ENCODE measurements around the gene AGO3. TPM values are rescaled to one million over a fixed set of nuclear protein-coding genes. Genes with fewer than 3 reads are reported as not detected.
"Not testable (repeated sequence)": the region's sequence is repeated elsewhere in the genome, so short reads cannot be mapped to it uniquely, and the experiment has no call there.

Gene AGO3
- total and polyA plus RNA-seq, 5 donors, result 3.8 to 24.1 (median 19.6) TPM

DNA sequence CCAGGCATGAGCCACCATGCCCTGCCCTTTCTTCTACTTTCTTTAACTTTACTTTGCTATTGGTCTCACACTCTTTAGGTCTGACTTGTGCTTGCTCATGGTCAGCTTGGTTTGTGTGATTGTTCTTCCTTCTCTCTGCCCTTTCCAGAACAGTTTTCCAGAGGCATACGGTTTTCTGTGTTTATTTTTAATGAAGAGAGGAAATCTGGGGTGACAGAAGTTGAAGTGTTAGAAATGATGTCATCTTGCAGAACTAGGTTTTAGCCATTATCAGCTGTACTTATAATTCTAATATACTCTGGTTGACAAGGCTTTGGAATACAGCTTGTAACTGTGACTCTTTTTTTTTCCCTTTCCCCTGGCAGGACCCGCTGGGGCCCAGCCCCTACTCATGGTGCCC is 14.4 kb downstream of the AGO3 start:
- Histone ChIP-seq H3K27ac (ENCODE audit: low read length) (no peak overlapping the region), H3K9me3 (ENCODE audit: control insufficient read depth, low read length) (no peaks in the 10 kb centered on the region), H3K4me1 (ENCODE audit: control insufficient read depth, insufficient read depth, low read length) (peaks cover 3% of the 10 kb centered on the region), H3K4me3 (ENCODE audit: low read length) (no peak overlapping the region), H3K27me3 (ENCODE audit: control insufficient read depth, insufficient read depth) (no peaks in the 10 kb centered on the region)
- WGBS, result 32% methylated on average over 2 of the region's 2 CpGs
- no peak for DNase-seq
- ATAC-seq, result no peak
- intact Hi-C loops (cut with DNase I), result no loop called here

DNA sequence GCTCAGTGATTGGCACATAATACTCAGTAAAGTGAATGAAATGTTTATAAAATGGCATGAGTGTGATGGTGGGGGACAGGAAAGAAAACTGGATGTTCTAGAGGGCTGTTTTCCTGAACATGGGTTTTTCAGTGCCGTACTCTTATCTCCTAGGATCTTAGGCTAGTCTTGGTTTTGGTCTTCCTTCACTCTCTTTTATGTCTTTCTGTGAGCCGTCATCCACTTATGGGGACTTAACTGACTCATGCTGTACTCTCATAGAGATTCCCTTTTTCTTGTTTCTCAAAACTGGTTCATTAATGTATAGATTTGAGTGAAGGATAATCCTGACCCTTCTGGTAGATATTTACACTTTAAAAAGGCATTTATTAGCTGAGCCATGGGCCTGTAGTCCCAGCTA is 16.6 kb downstream of the AGO3 start:
- peaks cover 1% of the 10 kb centered on the region for H3K4me1 ChIP-seq (ENCODE audit: control insufficient read depth, insufficient read depth, low read length)
- WGBS, result 91% methylated on average over 2 of the region's 2 CpGs
- intact Hi-C loops (cut with DNase I), result no loop called here
- no peaks in the 10 kb centered on the region for H3K27me3 ChIP-seq (ENCODE audit: control insufficient read depth, insufficient read depth)
- H3K27ac ChIP-seq (ENCODE audit: low read length), result no peak overlapping the region
- no peak for ATAC-seq
- no peak overlapping the region for H3K4me3 ChIP-seq (ENCODE audit: low read length)
- H3K9me3 ChIP-seq (ENCODE audit: control insufficient read depth, low read length), result no peaks in the 10 kb centered on the region
- DNase-seq, result no peak

DNA sequence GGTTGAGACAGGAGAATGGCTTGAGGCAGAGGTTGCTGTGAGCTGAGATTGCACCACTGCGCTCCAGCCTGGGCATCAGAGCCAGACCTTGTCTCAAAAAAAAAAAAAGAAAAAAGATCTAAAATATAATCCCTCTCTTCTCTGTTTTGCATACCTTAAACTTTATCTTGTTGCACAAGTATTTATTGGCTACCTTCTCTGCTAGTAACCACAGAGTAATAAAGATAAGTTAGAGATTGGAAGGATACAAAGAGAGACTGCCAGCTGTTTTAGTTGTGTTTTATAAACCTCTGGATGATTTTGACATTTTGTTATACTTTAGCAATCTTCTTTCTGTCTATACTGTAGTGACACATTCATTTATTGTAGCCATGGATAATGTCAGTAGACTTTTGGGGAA is 27.7 kb downstream of the AGO3 start:
- no peak for DNase-seq
- WGBS, result 97% methylated on average over 1 of the region's 1 CpG
- Histone ChIP-seq H3K9me3 (ENCODE audit: control insufficient read depth, low read length) (no peaks in the 10 kb centered on the region), H3K4me3 (ENCODE audit: low read length) (no peak overlapping the region), H3K27me3 (ENCODE audit: control insufficient read depth, insufficient read depth) (no peaks in the 10 kb centered on the region), H3K4me1 (ENCODE audit: control insufficient read depth, insufficient read depth, low read length) (no peaks in the 10 kb centered on the region), H3K27ac (ENCODE audit: low read length) (no peak overlapping the region)
- intact Hi-C loops (cut with DNase I), result no loop called here
- ATAC-seq, result no peak

DNA sequence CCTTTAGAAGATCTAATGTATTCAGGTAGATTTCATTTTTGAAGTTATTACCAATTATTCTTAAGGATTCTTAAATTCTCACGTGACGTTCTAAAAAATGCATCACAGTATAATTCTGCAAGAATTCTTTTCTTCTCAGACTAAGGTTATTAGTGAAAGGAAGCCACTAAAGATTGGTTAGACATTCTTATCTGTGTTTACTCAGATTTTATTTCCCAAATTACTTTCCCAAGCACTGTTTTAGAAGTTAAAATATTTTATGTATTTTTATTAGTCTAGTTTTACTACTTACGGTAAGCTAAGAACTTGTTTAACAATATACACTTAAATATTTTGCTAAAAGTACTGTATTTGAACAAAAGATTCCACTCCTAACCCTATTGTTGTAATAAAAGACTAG is 28.4 kb downstream of the AGO3 start:
- Histone ChIP-seq H3K4me3 (ENCODE audit: low read length) (no peak overlapping the region), H3K27me3 (ENCODE audit: control insufficient read depth, insufficient read depth) (no peaks in the 10 kb centered on the region), H3K27ac (ENCODE audit: low read length) (no peak overlapping the region), H3K9me3 (ENCODE audit: control insufficient read depth, low read length) (no peaks in the 10 kb centered on the region), H3K4me1 (ENCODE audit: control insufficient read depth, insufficient read depth, low read length) (no peaks in the 10 kb centered on the region)
- intact Hi-C loops (cut with DNase I), result no loop called here
- DNase-seq (no peak), ATAC-seq (no peak)
- 75% methylated on average over 3 of the region's 3 CpGs for WGBS

DNA sequence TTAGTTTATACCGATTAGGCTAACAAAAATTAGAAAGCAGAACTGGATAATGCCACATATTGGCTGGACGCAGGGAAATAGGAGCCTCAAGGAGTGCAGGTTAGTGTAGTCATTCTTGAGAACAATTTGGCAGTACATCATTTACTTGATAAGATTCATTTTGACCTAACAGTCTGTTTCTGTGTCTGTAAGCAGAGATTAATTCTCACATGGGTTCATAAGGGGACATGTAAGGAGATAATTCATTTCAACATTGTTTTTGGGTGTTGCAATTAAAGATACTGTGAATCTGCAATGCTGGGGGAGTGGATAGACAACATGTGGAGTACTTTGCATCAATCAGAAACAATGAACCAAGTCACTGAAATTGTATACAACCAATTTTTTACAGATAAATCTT is 32.0 kb downstream of the AGO3 start:
- WGBS, result 73% methylated on average over 2 of the region's 2 CpGs
- no peak overlapping the region for H3K4me3 ChIP-seq (ENCODE audit: low read length)
- no peaks in the 10 kb centered on the region for H3K27me3 ChIP-seq (ENCODE audit: control insufficient read depth, insufficient read depth)
- H3K9me3 ChIP-seq (ENCODE audit: control insufficient read depth, low read length), result no peaks in the 10 kb centered on the region
- no peak overlapping the region for H3K27ac ChIP-seq (ENCODE audit: low read length)
- intact Hi-C loops (cut with DNase I), result no loop called here
- DNase-seq (no peak), ATAC-seq (no peak)
- no peaks in the 10 kb centered on the region for H3K4me1 ChIP-seq (ENCODE audit: control insufficient read depth, insufficient read depth, low read length)

DNA sequence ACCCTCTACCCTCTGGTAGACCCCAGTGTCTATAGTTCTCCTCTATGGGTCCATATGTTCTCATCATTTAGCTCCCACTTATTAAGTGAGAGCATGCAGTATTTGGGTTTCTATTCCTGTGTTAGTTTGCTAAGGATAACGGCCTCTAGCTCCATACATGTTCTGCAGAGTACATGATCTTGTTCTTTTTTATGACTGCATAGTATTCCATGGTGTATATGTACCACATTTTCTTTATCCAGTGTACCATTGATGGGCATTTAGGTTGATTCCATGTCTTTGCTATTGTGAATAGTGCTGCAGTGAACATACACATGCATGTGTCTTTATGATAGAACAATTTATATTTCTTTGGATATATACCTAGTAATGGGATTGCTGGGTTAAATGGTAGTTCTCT is 33.4 kb downstream of the AGO3 start:
- ATAC-seq; intact Hi-C loops (cut with DNase I); H3K4me3 ChIP-seq (ENCODE audit: low read length); H3K9me3 ChIP-seq (ENCODE audit: control insufficient read depth, low read length); H3K27ac ChIP-seq (ENCODE audit: low read length); DNase-seq; H3K4me1 ChIP-seq (ENCODE audit: control insufficient read depth, insufficient read depth, low read length); H3K27me3 ChIP-seq (ENCODE audit: control insufficient read depth, insufficient read depth): not testable (repeated sequence)
- 99% methylated on average over 1 of the region's 1 CpG for WGBS

DNA sequence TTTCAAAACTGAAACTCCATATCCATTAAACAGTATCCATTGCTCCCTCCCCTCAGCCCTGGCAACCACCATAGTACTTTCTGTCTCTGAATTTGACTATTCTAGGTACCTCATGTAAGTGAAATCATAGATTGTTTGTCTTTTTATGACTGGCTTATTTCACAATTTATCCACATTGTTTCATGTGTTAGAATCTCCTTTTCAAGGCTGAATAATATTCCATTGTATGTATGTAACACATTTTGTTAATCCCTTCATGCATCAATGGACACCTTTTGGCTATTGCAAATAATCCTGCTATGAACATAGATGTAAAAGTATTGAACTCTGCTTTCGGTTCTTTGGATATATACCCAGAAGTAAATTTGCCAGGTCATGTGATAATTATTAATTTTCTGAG is 37.5 kb downstream of the AGO3 start:
- Histone ChIP-seq H3K4me1 (ENCODE audit: control insufficient read depth, insufficient read depth, low read length) (no peaks in the 10 kb centered on the region), H3K27me3 (ENCODE audit: control insufficient read depth, insufficient read depth) (no peaks in the 10 kb centered on the region), H3K9me3 (ENCODE audit: control insufficient read depth, low read length) (no peaks in the 10 kb centered on the region), H3K4me3 (ENCODE audit: low read length) (no peak overlapping the region), H3K27ac (ENCODE audit: low read length) (no peak overlapping the region)
- WGBS, result 100% methylated on average over 1 of the region's 1 CpG
- intact Hi-C loops (cut with DNase I), result no loop called here
- no peak for DNase-seq
- no peak for ATAC-seq

DNA sequence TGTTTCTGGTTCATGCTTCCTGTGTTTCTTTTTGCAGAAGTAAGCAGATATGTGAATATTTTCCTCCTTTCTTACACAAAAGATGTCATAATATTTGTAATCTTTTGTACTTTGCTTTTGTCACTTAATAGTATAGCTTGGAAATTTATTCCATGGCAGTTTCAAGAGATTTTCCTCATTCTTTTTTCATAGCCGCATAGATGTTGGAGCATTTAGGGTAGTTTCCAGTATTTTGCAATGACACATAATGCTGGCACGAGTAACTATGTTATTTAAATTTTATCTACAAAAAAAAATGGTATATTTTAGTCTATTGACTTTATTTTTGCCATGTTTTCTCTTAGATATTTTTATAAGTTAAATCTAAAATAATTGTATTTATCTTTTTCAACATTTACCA is 40.7 kb downstream of the AGO3 start:
- no peak overlapping the region for H3K27ac ChIP-seq (ENCODE audit: low read length)
- no peaks in the 10 kb centered on the region for H3K9me3 ChIP-seq (ENCODE audit: control insufficient read depth, low read length)
- H3K27me3 ChIP-seq (ENCODE audit: control insufficient read depth, insufficient read depth), result no peaks in the 10 kb centered on the region
- intact Hi-C loops (cut with DNase I), result no loop called here
- 92% methylated on average over 2 of the region's 2 CpGs for WGBS
- DNase-seq (no peak), ATAC-seq (no peak)
- H3K4me3 ChIP-seq (ENCODE audit: low read length), result no peak overlapping the region
- no peaks in the 10 kb centered on the region for H3K4me1 ChIP-seq (ENCODE audit: control insufficient read depth, insufficient read depth, low read length)

DNA sequence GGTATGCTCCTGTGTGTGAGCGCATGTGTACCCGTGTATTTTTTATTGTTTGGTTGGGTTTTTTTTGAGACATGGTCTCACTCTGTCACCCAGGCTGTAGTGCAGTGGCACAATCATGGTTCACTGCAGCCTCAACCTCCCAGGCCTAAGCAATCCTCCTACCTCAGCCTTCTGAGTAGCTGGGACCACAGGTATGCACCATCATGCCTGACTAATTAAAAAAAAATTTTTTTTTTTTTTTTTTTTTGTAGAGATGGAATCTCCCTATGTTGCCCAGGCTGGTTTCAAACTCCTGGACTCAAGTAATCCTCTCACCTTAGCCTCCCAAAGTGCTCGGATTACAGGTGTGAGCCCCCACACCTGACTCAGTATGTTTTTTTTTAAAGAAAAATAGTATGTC is 41.7 kb downstream of the AGO3 start:
- H3K27me3 ChIP-seq (ENCODE audit: control insufficient read depth, insufficient read depth); H3K9me3 ChIP-seq (ENCODE audit: control insufficient read depth, low read length); intact Hi-C loops (cut with DNase I); H3K27ac ChIP-seq (ENCODE audit: low read length); H3K4me3 ChIP-seq (ENCODE audit: low read length); ATAC-seq; H3K4me1 ChIP-seq (ENCODE audit: control insufficient read depth, insufficient read depth, low read length); DNase-seq: not testable (repeated sequence)
- WGBS, result 97% methylated on average over 3 of the region's 3 CpGs

DNA sequence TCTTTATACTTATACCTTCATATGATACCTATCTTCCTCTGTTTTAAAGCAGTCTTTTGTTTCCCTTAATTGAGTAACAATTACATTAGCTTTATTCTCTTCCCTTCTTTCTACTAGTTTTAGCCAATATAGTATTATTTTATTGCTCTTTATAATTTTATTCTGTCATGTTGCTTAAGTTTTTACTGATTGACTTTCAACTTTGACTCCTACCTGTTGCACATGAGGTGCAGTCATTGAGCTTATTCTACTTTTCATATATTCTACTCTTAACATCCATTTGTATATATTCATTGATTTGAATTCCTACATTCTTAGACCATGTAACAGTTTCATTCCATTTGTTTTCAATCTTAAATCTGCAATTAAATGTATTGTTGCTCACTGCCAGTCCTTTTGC is 49.2 kb downstream of the AGO3 start:
- H3K4me1 ChIP-seq (ENCODE audit: control insufficient read depth, insufficient read depth, low read length), result no peaks in the 10 kb centered on the region
- no peak overlapping the region for H3K27ac ChIP-seq (ENCODE audit: low read length)
- intact Hi-C loops (cut with DNase I), result loop anchor here in 1 of 4 donors (10.0 kb wide), 1 partner anchor 355 kb away; no protein-coding TSS in a partner anchor
- no peak overlapping the region for H3K4me3 ChIP-seq (ENCODE audit: low read length)
- H3K9me3 ChIP-seq (ENCODE audit: control insufficient read depth, low read length), result no peaks in the 10 kb centered on the region
- DNase-seq, result no peak
- ATAC-seq, result no peak
- H3K27me3 ChIP-seq (ENCODE audit: control insufficient read depth, insufficient read depth), result no peaks in the 10 kb centered on the region

DNA sequence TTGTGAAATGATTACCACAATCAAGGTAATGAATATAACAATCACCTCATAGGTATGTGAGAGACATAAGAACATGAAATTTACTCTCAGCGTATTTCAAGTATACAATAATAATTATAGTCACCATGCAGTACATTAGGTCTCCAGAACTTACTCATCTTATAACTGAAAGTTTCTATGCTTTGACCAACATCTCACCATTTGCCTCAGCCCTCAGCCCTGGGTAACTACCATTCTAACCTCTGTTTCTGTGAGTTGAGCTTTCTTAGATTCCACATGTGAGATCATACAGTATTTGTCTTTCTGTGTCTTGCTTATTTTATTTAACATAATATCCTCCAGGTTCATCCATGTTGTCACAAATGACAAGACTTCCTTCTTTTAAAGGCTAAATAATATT is 57.3 kb downstream of the AGO3 start:
- no peak overlapping the region for H3K27ac ChIP-seq (ENCODE audit: low read length)
- H3K4me3 ChIP-seq (ENCODE audit: low read length), result no peak overlapping the region
- no peak for ATAC-seq
- no peaks in the 10 kb centered on the region for H3K9me3 ChIP-seq (ENCODE audit: control insufficient read depth, low read length)
- intact Hi-C loops (cut with DNase I), result loop anchor here in 1 of 4 donors (10.0 kb wide), 1 partner anchor 363 kb away; no protein-coding TSS in a partner anchor
- H3K27me3 ChIP-seq (ENCODE audit: control insufficient read depth, insufficient read depth), result no peaks in the 10 kb centered on the region
- no peaks in the 10 kb centered on the region for H3K4me1 ChIP-seq (ENCODE audit: control insufficient read depth, insufficient read depth, low read length)
- 100% methylated on average over 1 of the region's 1 CpG for WGBS
- DNase-seq, result no peak

DNA sequence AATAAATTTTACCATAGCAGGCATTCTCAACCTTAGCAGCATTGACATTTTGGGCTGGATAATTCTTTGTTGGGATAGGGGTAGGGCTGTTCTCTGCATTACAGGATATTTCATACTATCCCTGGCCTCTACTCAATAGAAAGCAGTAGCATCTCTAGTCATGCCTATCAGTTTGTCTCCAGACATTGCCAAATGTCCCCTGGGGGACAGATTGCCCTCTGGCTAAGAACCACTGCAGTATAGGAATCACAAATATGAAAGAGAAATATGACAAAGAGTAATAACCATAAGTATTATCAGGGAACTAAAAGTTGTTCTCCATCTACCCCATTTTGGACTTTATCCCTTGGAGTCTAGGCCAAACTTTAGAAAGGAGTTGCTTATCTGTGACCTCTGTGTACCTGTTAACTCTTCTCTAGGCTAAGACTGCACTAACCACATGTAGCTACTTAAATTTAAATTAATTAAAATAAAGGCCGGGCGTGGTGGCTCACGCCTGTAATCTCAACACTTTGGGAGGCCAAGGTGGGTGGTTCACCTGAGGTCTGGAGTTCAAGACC is 76.1 kb downstream of the AGO3 start:
- WGBS, result 95% methylated on average over 3 of the region's 3 CpGs
- no peak for DNase-seq
- no peak for ATAC-seq
- H3K27me3 ChIP-seq (ENCODE audit: control insufficient read depth, insufficient read depth), result no peaks in the 10 kb centered on the region
- intact Hi-C loops (cut with DNase I), result no loop called here
- H3K4me1 ChIP-seq (ENCODE audit: control insufficient read depth, insufficient read depth, low read length), result no peaks in the 10 kb centered on the region
- H3K9me3 ChIP-seq (ENCODE audit: control insufficient read depth, low read length), result no peaks in the 10 kb centered on the region
- no peak overlapping the region for H3K4me3 ChIP-seq (ENCODE audit: low read length)
- H3K27ac ChIP-seq (ENCODE audit: low read length), result no peak overlapping the region

Measured in right cardiac atrium (tissue), 5 donors.